Neural crest cell (in vitro differentiated cells): ENCODE measurements around the gene CREB5. TPM values are rescaled to one million over a fixed set of nuclear protein-coding genes. Genes with fewer than 3 reads are reported as not detected.

Experiments
- DNase-seq: peaks from one replicate; pipeline ENCODE4 v3.0.0; 2021; ENCODE audit warnings: low read depth, mixed read lengths, low spot score
- H3K27ac Mint-ChIP-seq: one replicate; pipeline ENCODE4 v1.8.0; 2021; ENCODE audit warnings: mild to moderate bottlenecking, mixed read lengths; ENCODE audit not compliant: unreplicated experiment
- H3K27me3 Mint-ChIP-seq: 2 replicates; pipeline ENCODE4 v1.8.0; 2021; ENCODE audit warnings: low read depth, mild to moderate bottlenecking, mixed read lengths
- H3K36me3 Mint-ChIP-seq: 2 replicates; pipeline ENCODE4 v1.8.0; 2021; ENCODE audit warnings: low read depth, mild to moderate bottlenecking, mixed read lengths
- H3K4me1 Mint-ChIP-seq: 2 replicates; pipeline ENCODE4 v1.8.0; 2021; ENCODE audit warnings: mixed read lengths
- H3K4me3 Mint-ChIP-seq: one replicate; pipeline ENCODE4 v1.8.0; 2021; ENCODE audit warnings: mild to moderate bottlenecking, mixed read lengths
- H3K9me3 Mint-ChIP-seq: 2 replicates; pipeline ENCODE4 v1.8.0; 2021; ENCODE audit warnings: mixed read lengths
- CTCF ChIP-seq: fragments of 200-600 bp; sonication (generic); conservative IDR thresholded peaks from 2 replicates; pipeline ENCODE4 v1.5.0; 2021; ENCODE audit warnings: antibody characterized with exemption, mild to moderate bottlenecking
- total RNA-seq: library from RNA; stranded (reverse); gene quantifications from 2 replicates; pipeline ENCODE4 v1.2.1, GENCODE V29; 2021

The CREB5 gene
- total RNA-seq, 1 donor from 2014 or later, result 8.3 TPM

GRCh38 chr7:28516390-28517172, 104.3 kb downstream of the CREB5 start:
- no peak for TF ChIP-seq CTCF
- peaks cover 12% of the 10 kb centered on the region for H3K4me1 Mint-ChIP-seq
- no peaks in the 10 kb centered on the region for H3K36me3 Mint-ChIP-seq
- no peaks in the 10 kb centered on the region for H3K27me3 Mint-ChIP-seq
- DNase-seq, result no peak
- no peaks in the 10 kb centered on the region for H3K9me3 Mint-ChIP-seq
- H3K27ac Mint-ChIP-seq, result no peak overlapping the region
- no peak overlapping the region for H3K4me3 Mint-ChIP-seq

GRCh38 chr7:28517206-28517605, 104.9 kb downstream of the CREB5 start:
- Mint-ChIP-seq H3K27ac (no peak overlapping the region), H3K9me3 (no peaks in the 10 kb centered on the region), H3K27me3 (no peaks in the 10 kb centered on the region), H3K36me3 (no peaks in the 10 kb centered on the region), H3K4me1 (peaks cover 12% of the 10 kb centered on the region), H3K4me3 (no peak overlapping the region)
- TF ChIP-seq CTCF, result no peak
- DNase-seq, result no peak

DNA sequence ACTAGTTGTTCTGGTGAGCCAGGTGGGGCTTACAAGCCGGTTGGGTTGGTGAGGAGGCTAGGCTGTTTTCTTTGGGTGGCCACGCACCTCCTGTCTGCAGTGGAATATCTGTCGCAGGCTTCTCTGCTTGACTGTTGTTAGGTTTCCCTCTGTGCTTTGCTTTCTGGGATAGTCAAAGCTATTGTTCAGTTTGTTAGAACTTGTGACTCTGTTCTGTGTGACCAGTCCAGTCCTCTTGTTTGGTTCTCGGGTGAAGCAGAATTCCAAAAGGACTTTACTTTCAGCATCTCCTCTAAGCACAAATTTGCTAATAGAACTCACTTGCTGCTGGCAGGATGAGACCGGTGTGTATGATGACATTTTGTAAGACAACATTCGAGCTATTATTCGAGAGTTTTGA, 105.3 kb downstream of the CREB5 start:
- DNase-seq, result no peak
- no peak overlapping the region for H3K27ac Mint-ChIP-seq
- H3K4me1 Mint-ChIP-seq, result peaks cover 12% of the 10 kb centered on the region
- TF ChIP-seq CTCF, result no peak
- H3K27me3 Mint-ChIP-seq, result no peaks in the 10 kb centered on the region
- H3K4me3 Mint-ChIP-seq, result no peak overlapping the region
- H3K36me3 Mint-ChIP-seq, result no peaks in the 10 kb centered on the region
- no peaks in the 10 kb centered on the region for H3K9me3 Mint-ChIP-seq

GRCh38 chr7:28520074-28521015, 108.0 kb downstream of the CREB5 start:
- no peaks in the 10 kb centered on the region for H3K27me3 Mint-ChIP-seq
- no peak overlapping the region for H3K27ac Mint-ChIP-seq
- H3K4me3 Mint-ChIP-seq, result no peak overlapping the region
- peaks cover 12% of the 10 kb centered on the region for H3K4me1 Mint-ChIP-seq
- no peaks in the 10 kb centered on the region for H3K36me3 Mint-ChIP-seq
- no peak for DNase-seq
- no peak for TF ChIP-seq CTCF
- H3K9me3 Mint-ChIP-seq, result peaks cover 2% of the 10 kb centered on the region

GRCh38 chr7:28524978-28525377, 112.7 kb downstream of the CREB5 start:
- no peak for DNase-seq
- no peak for TF ChIP-seq CTCF
- H3K9me3 Mint-ChIP-seq, result peaks cover 2% of the 10 kb centered on the region
- peaks cover 4% of the 10 kb centered on the region for H3K4me1 Mint-ChIP-seq
- no peaks in the 10 kb centered on the region for H3K36me3 Mint-ChIP-seq
- H3K27ac Mint-ChIP-seq, result no peak overlapping the region
- no peak overlapping the region for H3K4me3 Mint-ChIP-seq
- H3K27me3 Mint-ChIP-seq, result no peaks in the 10 kb centered on the region
